WTC11 (cell line): ENCODE data around the gene SYNRG. TPM values are rescaled to one million over a fixed set of nuclear protein-coding genes. Genes with fewer than 3 reads are reported as not detected.

Source experiments
- ATAC-seq: fragments of 200-7000 bp; cut with Tn5 transposase; 2 replicates; pipeline ENCODE4 v1.10.0; 2021; ENCODE audit warnings: mild to moderate bottlenecking, moderate library complexity
- CTCF ChIA-PET: fragments of 300-600 bp; sonication (Branson Sonifier 250); formaldehyde crosslinking; loops from one replicate; lab custom pipeline; 2021; ENCODE audit warnings: antibody characterized with exemption; lab: Charles Lee
- POLR2A ChIA-PET: fragments of 350-600 bp; sonication (Branson Sonifier 250); formaldehyde crosslinking; loops from one replicate; lab custom pipeline; 2021; ENCODE audit warnings: antibody characterized with exemption; lab: Charles Lee
- DNase-seq: peaks from one replicate; pipeline ENCODE4 v3.0.0; 2021; ENCODE audit warnings: low spot score
- H3K27ac Mint-ChIP-seq: 2 replicates; pipeline ENCODE4 v1.8.0; 2021; ENCODE audit warnings: mixed read lengths
- H3K27me3 Mint-ChIP-seq: 2 replicates; pipeline ENCODE4 v1.8.0; 2021; ENCODE audit warnings: low read depth, mild to moderate bottlenecking, moderate library complexity, mixed read lengths
- H3K36me3 Mint-ChIP-seq: 2 replicates; pipeline ENCODE4 v1.8.0; 2021; ENCODE audit warnings: mixed read lengths
- H3K4me1 Mint-ChIP-seq: 2 replicates; pipeline ENCODE4 v1.8.0; 2022; ENCODE audit warnings: mixed read lengths
- H3K4me3 Mint-ChIP-seq: 2 replicates; pipeline ENCODE4 v1.8.0; 2021; ENCODE audit warnings: mild to moderate bottlenecking, moderate library complexity, mixed read lengths
- H3K9me3 Mint-ChIP-seq: 2 replicates; pipeline ENCODE4 v1.8.0; 2021; ENCODE audit warnings: mixed read lengths
- CREM ChIP-seq: sonication (generic); formaldehyde crosslinking; IDR thresholded peaks from 2 replicates; pipeline ENCODE4 v1.8.1; 2022; ENCODE audit warnings: mild to moderate bottlenecking, missing genetic modification reagents, moderate library complexity
- ETV6 ChIP-seq: sonication (generic); formaldehyde crosslinking; IDR thresholded peaks from 2 replicates; pipeline ENCODE4 v1.8.1; 2022; ENCODE audit warnings: mild to moderate bottlenecking, missing genetic modification reagents
- FOXJ3 ChIP-seq: sonication (generic); formaldehyde crosslinking; IDR thresholded peaks from 2 replicates; pipeline ENCODE4 v1.9.0; 2021; ENCODE audit warnings: missing genetic modification reagents, mild to moderate bottlenecking, borderline replicate concordance
- FOXK1 ChIP-seq: sonication (generic); formaldehyde crosslinking; IDR thresholded peaks from 2 replicates; pipeline ENCODE4 v1.8.0; 2022; ENCODE audit warnings: mild to moderate bottlenecking, moderate library complexity, missing genetic modification reagents
- GRHL2 ChIP-seq: fragments of 250-450 bp; sonication (Bioruptor Pico); IDR thresholded peaks from 2 replicates; pipeline ENCODE4 v1.8.0; 2022; ENCODE audit warnings: mild to moderate bottlenecking, moderate library complexity; ENCODE audit not compliant: insufficient replicate concordance, severe bottlenecking
- KAT7 ChIP-seq: sonication (generic); formaldehyde crosslinking; IDR thresholded peaks from 2 replicates; pipeline ENCODE4 v1.8.1; 2023; ENCODE audit warnings: missing genetic modification reagents, mild to moderate bottlenecking, borderline replicate concordance
- RELA ChIP-seq: sonication (generic); formaldehyde crosslinking; IDR thresholded peaks from 2 replicates; pipeline ENCODE4 v1.8.1; 2022; ENCODE audit warnings: missing genetic modification reagents, mild to moderate bottlenecking, borderline replicate concordance
- RORB ChIP-seq: fragments of 250-450 bp; sonication (Bioruptor Pico); IDR thresholded peaks from 2 replicates; pipeline ENCODE4 v1.9.0; 2021; ENCODE audit warnings: mild to moderate bottlenecking
- SMAD3 ChIP-seq: sonication (generic); formaldehyde crosslinking; IDR thresholded peaks from 2 replicates; pipeline ENCODE4 v1.8.0; 2022; ENCODE audit warnings: missing genetic modification reagents, mild to moderate bottlenecking, borderline replicate concordance
- SMAD4 ChIP-seq: sonication (generic); formaldehyde crosslinking; IDR thresholded peaks from 2 replicates; pipeline ENCODE4 v1.8.0; 2022; ENCODE audit warnings: mild to moderate bottlenecking, missing genetic modification reagents
- SP1 ChIP-seq: sonication (generic); formaldehyde crosslinking; conservative IDR thresholded peaks from 2 replicates; pipeline ENCODE4 v1.8.1; 2022; ENCODE audit warnings: missing genetic modification reagents
- TCF7 ChIP-seq: sonication (generic); formaldehyde crosslinking; IDR thresholded peaks from 2 replicates; pipeline ENCODE4 v1.8.0; 2022; ENCODE audit warnings: mild to moderate bottlenecking, low read depth, missing genetic modification reagents, moderate library complexity
- TEAD1 ChIP-seq: sonication (generic); formaldehyde crosslinking; IDR thresholded peaks from 2 replicates; pipeline ENCODE4 v1.8.0; 2022; ENCODE audit warnings: mild to moderate bottlenecking, missing genetic modification reagents
- ZBTB21 ChIP-seq: sonication (generic); formaldehyde crosslinking; IDR thresholded peaks from 2 replicates; pipeline ENCODE4 v1.8.1; 2023; ENCODE audit warnings: mild to moderate bottlenecking, missing genetic modification reagents, borderline replicate concordance
- ZNF138 ChIP-seq: sonication (generic); formaldehyde crosslinking; conservative IDR thresholded peaks from 2 replicates; pipeline ENCODE4 v1.8.1; 2022; ENCODE audit warnings: mild to moderate bottlenecking, moderate library complexity, missing genetic modification reagents
- ZNF219 ChIP-seq: sonication (generic); formaldehyde crosslinking; IDR thresholded peaks from 2 replicates; pipeline ENCODE4 v1.8.0; 2023; ENCODE audit warnings: missing genetic modification reagents, mild to moderate bottlenecking, borderline replicate concordance
- ZNF317 ChIP-seq: sonication (generic); formaldehyde crosslinking; IDR thresholded peaks from 2 replicates; pipeline ENCODE4 v1.8.1; 2023; ENCODE audit warnings: low read depth, mild to moderate bottlenecking, moderate library complexity, missing genetic modification reagents, borderline replicate concordance
- ZSCAN18 ChIP-seq: fragments of 250-450 bp; sonication (Bioruptor Pico); IDR thresholded peaks from 2 replicates; pipeline ENCODE4 v2.1.2; 2022; ENCODE audit warnings: mild to moderate bottlenecking, moderate library complexity
- total RNA-seq: library from RNA; stranded (reverse); gene quantifications from 3 replicates; pipeline ENCODE4 v1.2.3, GENCODE V29; 2021
- TF ChIP-seq, protein P1 (sequence below): fragments of 250-450 bp; sonication (Bioruptor Pico); conservative IDR thresholded peaks from 2 replicates; pipeline ENCODE4 v1.9.0; 2021; ENCODE audit warnings: mild to moderate bottlenecking
- TF ChIP-seq, protein P2 (sequence below): sonication (generic); formaldehyde crosslinking; IDR thresholded peaks from 2 replicates; pipeline ENCODE4 v1.8.0; 2022; ENCODE audit warnings: missing genetic modification reagents
- TF ChIP-seq, protein P3 (sequence below): fragments of 250-450 bp; sonication (Bioruptor Pico); IDR thresholded peaks from 2 replicates; pipeline ENCODE4 v1.9.0; 2021; ENCODE audit warnings: mild to moderate bottlenecking
- TF ChIP-seq, protein P4 (sequence below): sonication (generic); formaldehyde crosslinking; IDR thresholded peaks from 2 replicates; pipeline ENCODE4 v1.8.1; 2022; ENCODE audit warnings: missing genetic modification reagents, borderline replicate concordance

Gene SYNRG
- total RNA-seq, 1 experiment from 2014 or later = 31.3 TPM

DNA sequence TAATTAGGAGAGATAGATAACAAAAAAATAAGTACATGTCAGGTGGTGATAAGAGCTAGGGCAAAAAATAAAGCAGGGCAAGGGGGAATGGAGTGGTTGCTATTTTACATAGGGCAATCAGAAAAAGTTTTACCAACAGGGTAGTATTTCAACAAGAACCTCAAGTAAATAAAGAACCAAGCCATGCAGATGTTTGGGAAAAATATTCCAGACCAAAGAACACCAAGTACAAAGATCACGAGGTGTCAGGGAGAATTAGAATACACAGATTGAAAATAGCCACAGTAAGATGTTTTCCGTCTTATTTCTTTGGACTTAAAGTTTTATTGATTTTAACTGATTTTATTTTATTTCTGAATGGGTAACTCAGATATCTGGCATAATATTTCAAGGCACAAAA, 11.1 kb downstream of the SYNRG start:
- ATAC-seq = no peak
- POLR2A ChIA-PET = no interaction called here
- CTCF ChIA-PET = no interaction called here
- Mint-ChIP-seq H3K27me3 (no peaks in the 10 kb centered on the region), H3K36me3 (peaks cover 14% of the 10 kb centered on the region), H3K27ac (no peak overlapping the region), H3K9me3 (no peaks in the 10 kb centered on the region), H3K4me3 (no peak overlapping the region), H3K4me1 (no peaks in the 10 kb centered on the region)
- TF ChIP-seq TEAD1 (CRISPR knock-in tag) = no peak
- TF ChIP-seq FOXK1 (CRISPR knock-in tag) = no peak
- no peak for TF ChIP-seq FOXJ3 (CRISPR knock-in tag)
- no peak for TF ChIP-seq ZBTB21 (CRISPR knock-in tag)
- TF ChIP-seq ZNF138 (CRISPR knock-in tag) = no peak
- TF ChIP-seq ZNF219 (CRISPR knock-in tag) = no peak
- TF ChIP-seq ZNF317 (CRISPR knock-in tag) = no peak
- TF ChIP-seq, protein P1, sequence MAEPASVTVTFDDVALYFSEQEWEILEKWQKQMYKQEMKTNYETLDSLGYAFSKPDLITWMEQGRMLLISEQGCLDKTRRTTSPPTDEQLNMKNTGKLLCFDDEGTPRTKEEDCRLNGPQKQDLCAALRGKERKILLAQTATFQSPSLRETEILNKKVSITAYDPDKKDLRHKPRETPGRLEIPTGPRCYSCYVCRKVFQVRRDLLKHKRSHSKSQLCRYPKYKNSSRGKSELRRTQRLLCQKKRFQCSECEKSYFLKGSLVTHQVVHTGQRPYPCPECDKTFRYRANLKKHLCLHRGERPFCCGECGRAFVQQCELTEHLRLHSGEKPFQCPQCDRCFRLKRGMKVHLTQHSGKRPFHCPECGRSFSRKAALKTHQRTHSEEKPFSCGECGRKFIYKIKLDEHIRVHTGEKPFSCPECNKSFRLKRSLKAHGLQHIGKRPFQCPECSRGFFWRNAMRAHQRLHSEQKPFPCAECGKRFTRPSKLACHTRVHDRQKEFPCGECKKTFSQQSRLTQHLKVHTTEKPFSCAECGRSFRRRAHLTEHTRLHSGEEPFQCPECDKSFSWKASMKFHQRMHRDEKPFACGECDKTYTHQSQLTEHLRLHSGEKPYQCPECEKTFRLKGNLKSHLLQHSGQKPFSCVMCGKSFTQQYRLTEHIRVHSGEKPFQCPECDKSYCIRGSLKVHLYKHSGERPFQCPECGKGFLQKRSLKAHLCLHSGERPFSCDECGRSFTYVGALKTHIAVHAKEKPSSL (CRISPR knock-in tag) = no peak
- TF ChIP-seq RELA = no peak
- DNase-seq = no peak

- no peak overlapping the region for H3K27ac Mint-ChIP-seq
- POLR2A ChIA-PET = no interaction called here
- H3K36me3 Mint-ChIP-seq = peaks cover 26% of the 10 kb centered on the region
- H3K27me3 Mint-ChIP-seq = no peaks in the 10 kb centered on the region
- H3K9me3 Mint-ChIP-seq = no peaks in the 10 kb centered on the region
- DNase-seq (no peak), ATAC-seq (no peak)
- H3K4me3 Mint-ChIP-seq = no peak overlapping the region
- no peaks in the 10 kb centered on the region for H3K4me1 Mint-ChIP-seq
- CTCF ChIA-PET = interaction anchor here (0.7 kb wide), 1 partner anchor 12 kb away, joined by 3 read pairs; no protein-coding TSS in a partner anchor
- no peak for TF ChIP-seq TCF7 (CRISPR knock-in tag)
- no peak for TF ChIP-seq GRHL2 (CRISPR knock-in tag)
- no peak for TF ChIP-seq RORB (CRISPR knock-in tag)
- TF ChIP-seq ZSCAN18 (CRISPR knock-in tag) = no peak
- TF ChIP-seq SP1 (CRISPR knock-in tag) = no peak
- TF ChIP-seq KAT7 (CRISPR knock-in tag) = no peak
- TF ChIP-seq, protein P2, sequence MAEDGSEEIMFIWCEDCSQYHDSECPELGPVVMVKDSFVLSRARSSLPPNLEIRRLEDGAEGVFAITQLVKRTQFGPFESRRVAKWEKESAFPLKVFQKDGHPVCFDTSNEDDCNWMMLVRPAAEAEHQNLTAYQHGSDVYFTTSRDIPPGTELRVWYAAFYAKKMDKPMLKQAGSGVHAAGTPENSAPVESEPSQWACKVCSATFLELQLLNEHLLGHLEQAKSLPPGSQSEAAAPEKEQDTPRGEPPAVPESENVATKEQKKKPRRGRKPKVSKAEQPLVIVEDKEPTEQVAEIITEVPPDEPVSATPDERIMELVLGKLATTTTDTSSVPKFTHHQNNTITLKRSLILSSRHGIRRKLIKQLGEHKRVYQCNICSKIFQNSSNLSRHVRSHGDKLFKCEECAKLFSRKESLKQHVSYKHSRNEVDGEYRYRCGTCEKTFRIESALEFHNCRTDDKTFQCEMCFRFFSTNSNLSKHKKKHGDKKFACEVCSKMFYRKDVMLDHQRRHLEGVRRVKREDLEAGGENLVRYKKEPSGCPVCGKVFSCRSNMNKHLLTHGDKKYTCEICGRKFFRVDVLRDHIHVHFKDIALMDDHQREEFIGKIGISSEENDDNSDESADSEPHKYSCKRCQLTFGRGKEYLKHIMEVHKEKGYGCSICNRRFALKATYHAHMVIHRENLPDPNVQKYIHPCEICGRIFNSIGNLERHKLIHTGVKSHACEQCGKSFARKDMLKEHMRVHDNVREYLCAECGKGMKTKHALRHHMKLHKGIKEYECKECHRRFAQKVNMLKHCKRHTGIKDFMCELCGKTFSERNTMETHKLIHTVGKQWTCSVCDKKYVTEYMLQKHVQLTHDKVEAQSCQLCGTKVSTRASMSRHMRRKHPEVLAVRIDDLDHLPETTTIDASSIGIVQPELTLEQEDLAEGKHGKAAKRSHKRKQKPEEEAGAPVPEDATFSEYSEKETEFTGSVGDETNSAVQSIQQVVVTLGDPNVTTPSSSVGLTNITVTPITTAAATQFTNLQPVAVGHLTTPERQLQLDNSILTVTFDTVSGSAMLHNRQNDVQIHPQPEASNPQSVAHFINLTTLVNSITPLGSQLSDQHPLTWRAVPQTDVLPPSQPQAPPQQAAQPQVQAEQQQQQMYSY (CRISPR knock-in tag) = no peak
- TF ChIP-seq, protein P3, sequence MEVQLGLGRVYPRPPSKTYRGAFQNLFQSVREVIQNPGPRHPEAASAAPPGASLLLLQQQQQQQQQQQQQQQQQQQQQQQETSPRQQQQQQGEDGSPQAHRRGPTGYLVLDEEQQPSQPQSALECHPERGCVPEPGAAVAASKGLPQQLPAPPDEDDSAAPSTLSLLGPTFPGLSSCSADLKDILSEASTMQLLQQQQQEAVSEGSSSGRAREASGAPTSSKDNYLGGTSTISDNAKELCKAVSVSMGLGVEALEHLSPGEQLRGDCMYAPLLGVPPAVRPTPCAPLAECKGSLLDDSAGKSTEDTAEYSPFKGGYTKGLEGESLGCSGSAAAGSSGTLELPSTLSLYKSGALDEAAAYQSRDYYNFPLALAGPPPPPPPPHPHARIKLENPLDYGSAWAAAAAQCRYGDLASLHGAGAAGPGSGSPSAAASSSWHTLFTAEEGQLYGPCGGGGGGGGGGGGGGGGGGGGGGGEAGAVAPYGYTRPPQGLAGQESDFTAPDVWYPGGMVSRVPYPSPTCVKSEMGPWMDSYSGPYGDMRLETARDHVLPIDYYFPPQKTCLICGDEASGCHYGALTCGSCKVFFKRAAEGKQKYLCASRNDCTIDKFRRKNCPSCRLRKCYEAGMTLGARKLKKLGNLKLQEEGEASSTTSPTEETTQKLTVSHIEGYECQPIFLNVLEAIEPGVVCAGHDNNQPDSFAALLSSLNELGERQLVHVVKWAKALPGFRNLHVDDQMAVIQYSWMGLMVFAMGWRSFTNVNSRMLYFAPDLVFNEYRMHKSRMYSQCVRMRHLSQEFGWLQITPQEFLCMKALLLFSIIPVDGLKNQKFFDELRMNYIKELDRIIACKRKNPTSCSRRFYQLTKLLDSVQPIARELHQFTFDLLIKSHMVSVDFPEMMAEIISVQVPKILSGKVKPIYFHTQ = no peak
- TF ChIP-seq, protein P4, sequence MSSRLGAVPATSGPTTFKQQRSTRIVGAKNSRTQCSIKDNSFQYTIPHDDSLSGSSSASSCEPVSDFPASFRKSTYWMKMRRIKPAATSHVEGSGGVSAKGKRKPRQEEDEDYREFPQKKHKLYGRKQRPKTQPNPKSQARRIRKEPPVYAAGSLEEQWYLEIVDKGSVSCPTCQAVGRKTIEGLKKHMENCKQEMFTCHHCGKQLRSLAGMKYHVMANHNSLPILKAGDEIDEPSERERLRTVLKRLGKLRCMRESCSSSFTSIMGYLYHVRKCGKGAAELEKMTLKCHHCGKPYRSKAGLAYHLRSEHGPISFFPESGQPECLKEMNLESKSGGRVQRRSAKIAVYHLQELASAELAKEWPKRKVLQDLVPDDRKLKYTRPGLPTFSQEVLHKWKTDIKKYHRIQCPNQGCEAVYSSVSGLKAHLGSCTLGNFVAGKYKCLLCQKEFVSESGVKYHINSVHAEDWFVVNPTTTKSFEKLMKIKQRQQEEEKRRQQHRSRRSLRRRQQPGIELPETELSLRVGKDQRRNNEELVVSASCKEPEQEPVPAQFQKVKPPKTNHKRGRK (CRISPR knock-in tag) = no peak
- no peak for TF ChIP-seq CREM (CRISPR knock-in tag)
- TF ChIP-seq SMAD4 (CRISPR knock-in tag) = no peak
- TF ChIP-seq ETV6 (CRISPR knock-in tag) = no peak
- TF ChIP-seq FOXK1 (CRISPR knock-in tag) = no peak
- TF ChIP-seq, protein P1 (CRISPR knock-in tag) = no peak
- no peak for TF ChIP-seq SMAD3 (CRISPR knock-in tag)
Measured at GRCh38 chr17:37592291-37592690, 16.9 kb downstream of the SYNRG start.
